Fibroblast of the aortic adventitia (primary cell): ENCODE measurements around the gene WASHC1. TPM values are rescaled to one million over a fixed set of nuclear protein-coding genes. Genes with fewer than 3 reads are reported as not detected.
"Not testable (repeated sequence)": the region's sequence is repeated elsewhere in the genome, so short reads cannot be mapped to it uniquely, and the experiment has no call there.

Experiments used
- DNase-seq: peaks from one replicate; pipeline ENCODE4 v3.0.0-alpha.2; 2010; ENCODE audit warnings: low read depth
- H3K4me3 ChIP-seq: 2 replicates; pipeline ENCODE4 v1.5.1; 2011; ENCODE audit warnings: low read depth, mild to moderate bottlenecking, control low read depth, low read length, moderate library complexity
- CTCF ChIP-seq: IDR thresholded peaks from 2 replicates; pipeline ENCODE4 v1.5.1; 2011; ENCODE audit warnings: mild to moderate bottlenecking, low read length, control low read depth, inconsistent platforms; ENCODE audit not compliant: insufficient read depth
- total RNA-seq: library from RNA; depleted of rRNA; stranded (reverse); fragments of >200 nt; gene quantifications from 2 replicates; pipeline ENCODE4 v1.2.3, GENCODE V29; 2012; ENCODE audit warnings: low replicate concordance

WASHC1 gene
- total RNA-seq, 1 donor, result 2.2 TPM

GRCh38 chr9:21621-22020 is 7.6 kb downstream of the WASHC1 start:
- not testable (repeated sequence) for DNase-seq, H3K4me3 ChIP-seq

DNA sequence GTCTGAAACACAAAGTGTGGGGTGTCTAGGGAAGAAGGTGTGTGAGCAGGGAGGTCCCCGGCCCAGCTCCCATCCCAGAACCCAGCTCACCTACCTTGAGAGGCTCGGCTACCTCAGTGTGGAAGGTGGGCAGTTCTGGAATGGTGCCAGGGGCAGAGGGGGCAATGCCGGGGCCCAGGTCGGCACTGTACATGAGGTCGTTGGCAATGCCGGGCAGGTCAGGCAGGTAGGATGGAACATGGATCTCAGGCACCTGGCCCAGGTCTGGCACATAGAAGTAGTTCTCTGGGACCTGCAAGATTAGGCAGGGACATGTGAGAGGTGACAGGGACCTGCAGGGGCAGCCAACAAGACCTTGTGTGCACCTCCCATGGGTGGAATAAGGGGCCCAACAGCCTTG is 12.4 kb downstream of the WASHC1 start:
- DNase-seq, H3K4me3 ChIP-seq: not testable (repeated sequence)

DNA sequence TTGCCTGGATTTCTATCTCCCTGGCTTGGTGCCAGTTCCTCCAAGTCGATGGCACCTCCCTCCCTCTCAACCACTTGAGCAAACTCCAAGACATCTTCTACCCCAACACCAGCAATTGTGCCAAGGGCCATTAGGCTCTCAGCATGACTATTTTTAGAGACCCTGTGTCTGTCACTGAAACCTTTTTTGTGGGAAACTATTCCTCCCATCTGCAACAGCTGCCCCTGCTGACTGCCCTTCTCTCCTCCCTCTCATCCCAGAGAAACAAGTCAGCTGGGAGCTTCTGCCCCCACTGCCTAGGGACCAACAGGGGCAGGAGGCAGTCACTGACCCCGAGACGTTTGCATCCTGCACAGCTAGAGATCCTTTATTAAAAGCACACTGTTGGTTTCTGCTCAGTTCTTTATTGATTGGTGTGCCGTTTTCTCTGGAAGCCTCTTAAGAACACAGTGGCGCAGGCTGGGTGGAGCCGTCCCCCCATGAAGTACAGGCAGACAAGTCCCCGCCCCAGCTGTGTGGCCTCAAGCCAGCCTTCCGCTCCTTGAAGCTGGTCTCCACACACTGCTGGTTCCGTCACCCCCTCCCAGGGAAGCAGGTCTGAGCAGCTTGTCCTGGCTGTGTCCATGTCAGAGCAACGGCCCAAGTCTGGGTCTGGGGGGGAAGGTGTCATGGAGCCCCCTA is 15.0 kb downstream of the WASHC1 start:
- not testable (repeated sequence) for H3K4me3 ChIP-seq, DNase-seq

DNA sequence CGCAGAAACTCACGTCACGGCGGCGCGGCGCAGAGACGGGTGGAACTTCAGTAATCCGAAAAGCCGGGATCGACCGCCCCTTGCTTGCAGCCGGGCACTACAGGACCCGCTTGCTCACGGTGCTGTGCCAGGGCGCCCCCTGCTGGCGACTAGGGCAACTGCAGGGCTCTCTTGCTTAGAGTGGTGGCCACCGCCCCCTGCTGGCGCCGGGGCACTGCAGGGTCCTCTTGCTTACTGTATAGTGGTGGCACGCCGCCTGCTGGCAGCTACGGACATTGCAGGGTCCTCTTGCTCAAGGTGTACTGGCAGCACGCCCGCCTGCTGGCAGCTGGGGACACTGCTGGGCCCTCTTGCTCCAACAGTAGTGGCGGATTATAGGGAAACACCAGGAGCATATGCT is 18.1 kb downstream of the WASHC1 start:
- not testable (repeated sequence) for H3K4me3 ChIP-seq

GRCh38 chr9:10653-11053 is 18.6 kb downstream of the WASHC1 start:
- H3K4me3 ChIP-seq, DNase-seq: not testable (repeated sequence)

More for the DNA sequence above, 18.1 kb downstream of the WASHC1 start:
- DNase-seq, result not testable (repeated sequence)
- peak; percentile 33 for TF ChIP-seq CTCF

GRCh38 chr9:10207-10606 is 19.0 kb downstream of the WASHC1 start:
- peak; percentile 4 for DNase-seq
- H3K4me3 ChIP-seq, result not testable (repeated sequence)

Other genes with a start within 250 kb of the WASHC1 start
- gene FOXD4, start 89.0 kb upstream of the WASHC1 start, total RNA-seq, result 0.27 TPM in 1 of 2 replicates, not detected in the other
- gene ZNG1A, start 149.6 kb upstream of the WASHC1 start, total RNA-seq, result 32.5 and 39.2 TPM in 2 replicates
- 0.08 and 0.18 TPM in 2 replicates for gene DOCK8, start 185.4 kb upstream of the WASHC1 start, total RNA-seq